Measurements from ENCODE around the gene GALNTL6. TPM values are rescaled to one million over a fixed set of nuclear protein-coding genes. Genes with fewer than 3 reads are reported as not detected.

GALNTL6 gene
- total and polyA plus RNA-seq, 2 experiments from 2014 or later: 0.38 to 0.40 TPM

DNA sequence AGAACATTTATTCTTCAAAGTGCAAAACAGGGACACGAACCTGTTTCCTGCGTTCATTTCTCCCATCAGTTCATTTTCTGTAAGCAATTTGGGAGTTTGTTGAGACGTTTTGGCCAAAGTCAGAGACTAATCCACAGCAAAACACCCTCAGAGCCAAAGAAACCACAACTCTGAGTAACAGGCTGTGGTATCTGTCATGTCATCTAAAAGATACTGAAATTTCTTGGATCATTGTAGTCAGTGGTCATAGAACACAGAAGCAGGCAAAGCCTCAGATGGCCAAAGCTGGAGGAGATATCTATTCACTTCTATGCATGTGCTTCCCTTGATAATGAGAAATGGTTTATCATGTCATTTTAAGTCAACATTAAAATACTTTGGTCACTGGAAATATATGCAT lies 869.8 kb downstream of the GALNTL6 start:
- Histone ChIP-seq H3K27me3 (ENCODE audit: insufficient read depth) (no peaks in the 10 kb centered on the region), H3K4me3 (no peak overlapping the region), H4K20me1 (replicated peaks; ENCODE audit: insufficient read depth) (no peaks in the 10 kb centered on the region), H3K9me2 (ENCODE audit: insufficient read depth) (no peaks in the 10 kb centered on the region), H3F3A (replicated peaks; ENCODE audit: low read depth) (no peaks in the 10 kb centered on the region), H3K79me2 (replicated peaks; ENCODE audit: insufficient read depth) (no peaks in the 10 kb centered on the region), H3K4me1 (ENCODE audit: insufficient read depth) (no peaks in the 10 kb centered on the region), H2AFZ (no peak overlapping the region), H3K36me3 (ENCODE audit: insufficient read depth) (no peaks in the 10 kb centered on the region), H3K4me2 (no peak overlapping the region), H3K27ac (ENCODE audit: low read depth) (no peak overlapping the region)
- Mint-ChIP-seq H3K9me3 (no peaks in the 10 kb centered on the region), H3K4me1 (no peaks in the 10 kb centered on the region), H3K27me3 (ENCODE audit: insufficient read depth, low read depth, poor library complexity) (no peaks in the 10 kb centered on the region), H3K4me3 (no peak overlapping the region), H3K27ac (no peak overlapping the region), H3K36me3 (ENCODE audit: low read depth) (no peaks in the 10 kb centered on the region)
- DNase-seq (ENCODE audit: low spot score) (no peak), ATAC-seq (no peak)
- TF ChIP-seq STAT1 (IDR thresholded peaks at IDR 0.05; ENCODE audit: unreplicated experiment) (no peak), EZH2 (IDR thresholded peaks at IDR 0.05; ENCODE audit: low read depth, unreplicated experiment) (no peak), ETS1 (IDR thresholded peaks at IDR 0.05) (no peak), POLR2AphosphoS5 (IDR thresholded peaks at IDR 0.05; ENCODE audit: low read depth) (no peak), ZNF462 (CRISPR knock-in tag; IDR thresholded peaks at IDR 0.05) (no peak)
- TF ChIP-seq, protein P1, sequence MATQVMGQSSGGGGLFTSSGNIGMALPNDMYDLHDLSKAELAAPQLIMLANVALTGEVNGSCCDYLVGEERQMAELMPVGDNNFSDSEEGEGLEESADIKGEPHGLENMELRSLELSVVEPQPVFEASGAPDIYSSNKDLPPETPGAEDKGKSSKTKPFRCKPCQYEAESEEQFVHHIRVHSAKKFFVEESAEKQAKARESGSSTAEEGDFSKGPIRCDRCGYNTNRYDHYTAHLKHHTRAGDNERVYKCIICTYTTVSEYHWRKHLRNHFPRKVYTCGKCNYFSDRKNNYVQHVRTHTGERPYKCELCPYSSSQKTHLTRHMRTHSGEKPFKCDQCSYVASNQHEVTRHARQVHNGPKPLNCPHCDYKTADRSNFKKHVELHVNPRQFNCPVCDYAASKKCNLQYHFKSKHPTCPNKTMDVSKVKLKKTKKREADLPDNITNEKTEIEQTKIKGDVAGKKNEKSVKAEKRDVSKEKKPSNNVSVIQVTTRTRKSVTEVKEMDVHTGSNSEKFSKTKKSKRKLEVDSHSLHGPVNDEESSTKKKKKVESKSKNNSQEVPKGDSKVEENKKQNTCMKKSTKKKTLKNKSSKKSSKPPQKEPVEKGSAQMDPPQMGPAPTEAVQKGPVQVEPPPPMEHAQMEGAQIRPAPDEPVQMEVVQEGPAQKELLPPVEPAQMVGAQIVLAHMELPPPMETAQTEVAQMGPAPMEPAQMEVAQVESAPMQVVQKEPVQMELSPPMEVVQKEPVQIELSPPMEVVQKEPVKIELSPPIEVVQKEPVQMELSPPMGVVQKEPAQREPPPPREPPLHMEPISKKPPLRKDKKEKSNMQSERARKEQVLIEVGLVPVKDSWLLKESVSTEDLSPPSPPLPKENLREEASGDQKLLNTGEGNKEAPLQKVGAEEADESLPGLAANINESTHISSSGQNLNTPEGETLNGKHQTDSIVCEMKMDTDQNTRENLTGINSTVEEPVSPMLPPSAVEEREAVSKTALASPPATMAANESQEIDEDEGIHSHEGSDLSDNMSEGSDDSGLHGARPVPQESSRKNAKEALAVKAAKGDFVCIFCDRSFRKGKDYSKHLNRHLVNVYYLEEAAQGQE (IDR thresholded peaks at IDR 0.05; ENCODE audit: unreplicated experiment): no peak
- TF ChIP-seq, protein P2, sequence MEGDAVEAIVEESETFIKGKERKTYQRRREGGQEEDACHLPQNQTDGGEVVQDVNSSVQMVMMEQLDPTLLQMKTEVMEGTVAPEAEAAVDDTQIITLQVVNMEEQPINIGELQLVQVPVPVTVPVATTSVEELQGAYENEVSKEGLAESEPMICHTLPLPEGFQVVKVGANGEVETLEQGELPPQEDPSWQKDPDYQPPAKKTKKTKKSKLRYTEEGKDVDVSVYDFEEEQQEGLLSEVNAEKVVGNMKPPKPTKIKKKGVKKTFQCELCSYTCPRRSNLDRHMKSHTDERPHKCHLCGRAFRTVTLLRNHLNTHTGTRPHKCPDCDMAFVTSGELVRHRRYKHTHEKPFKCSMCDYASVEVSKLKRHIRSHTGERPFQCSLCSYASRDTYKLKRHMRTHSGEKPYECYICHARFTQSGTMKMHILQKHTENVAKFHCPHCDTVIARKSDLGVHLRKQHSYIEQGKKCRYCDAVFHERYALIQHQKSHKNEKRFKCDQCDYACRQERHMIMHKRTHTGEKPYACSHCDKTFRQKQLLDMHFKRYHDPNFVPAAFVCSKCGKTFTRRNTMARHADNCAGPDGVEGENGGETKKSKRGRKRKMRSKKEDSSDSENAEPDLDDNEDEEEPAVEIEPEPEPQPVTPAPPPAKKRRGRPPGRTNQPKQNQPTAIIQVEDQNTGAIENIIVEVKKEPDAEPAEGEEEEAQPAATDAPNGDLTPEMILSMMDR (conservative IDR thresholded peaks at IDR 0.05; ENCODE audit: low read depth in 2 of 2): no peak
